Stimulated activated CD4-positive, alpha-beta T cell treated with anti-CD3 and anti-CD28 coated beads, Interleukin-15, amount 100 ng/mL, for 24 hours (primary cell): Measurements from ENCODE around the gene PGD.
"Not testable (repeated sequence)": the region's sequence is repeated elsewhere in the genome, so short reads cannot be mapped to it uniquely, and the experiment has no call there.

Experiments
- DNase-seq: peaks from one replicate; pipeline ENCODE4 v3.0.0-alpha.2; 2020

PGD gene

GRCh38 chr1:10399444-10399941 is 629 bp downstream of the PGD start:
- no peak for DNase-seq

GRCh38 chr1:10400013-10400412 is 1.1 kb downstream of the PGD start:
- DNase-seq = no peak

- no peak for DNase-seq
These were observed 2.4 kb downstream of the PGD start for GRCh38 chr1:10401281-10401680.

GRCh38 chr1:10402729-10403274 is 3.9 kb downstream of the PGD start:
- no peak for DNase-seq

- no peak for DNase-seq
These were observed 8.3 kb downstream of the PGD start for GRCh38 chr1:10407201-10407600.

GRCh38 chr1:10415211-10415930 is 16.5 kb downstream of the PGD start:
- DNase-seq = no peak

- not testable (repeated sequence) for DNase-seq
These were observed 17.1 kb downstream of the PGD start for GRCh38 chr1:10415967-10416366.

GRCh38 chr1:10418741-10419140 is 19.9 kb downstream of the PGD start:
- DNase-seq = not testable (repeated sequence)

- DNase-seq = no peak
These were observed 20.5 kb downstream of the PGD start for GRCh38 chr1:10419351-10419750.

GRCh38 chr1:10421637-10422036 is 22.8 kb downstream of the PGD start:
- DNase-seq = no peak

GRCh38 chr1:10424034-10424433 is 25.2 kb downstream of the PGD start:
- DNase-seq = no peak

- DNase-seq = no peak
These were observed 25.8 kb downstream of the PGD start for GRCh38 chr1:10424651-10425050.

- DNase-seq = not testable (repeated sequence)
These were observed 27.1 kb downstream of the PGD start for GRCh38 chr1:10425826-10426534.

GRCh38 chr1:10426535-10426848 is 27.6 kb downstream of the PGD start:
- DNase-seq = not testable (repeated sequence)

GRCh38 chr1:10428984-10429383 is 30.1 kb downstream of the PGD start:
- DNase-seq = no peak

- peak; percentile 28 for DNase-seq
These were observed 31.0 kb downstream of the PGD start for GRCh38 chr1:10429868-10430215.

- DNase-seq = peak; percentile 96
These were observed 31.6 kb downstream of the PGD start, which contains the start of gene CENPS for GRCh38 chr1:10430216-10431069. CENPS (plus strand) TSS chr1:10430433; CDS start chr1:10430518, 85 bp downstream.

- peak; percentile 32 for DNase-seq
These were observed 32.3 kb downstream of the PGD start for GRCh38 chr1:10431070-10431730.

GRCh38 chr1:10432910-10433700 is 34.2 kb downstream of the PGD start:
- no peak for DNase-seq

- DNase-seq = no peak
These were observed 34.9 kb downstream of the PGD start for GRCh38 chr1:10433790-10434189.

GRCh38 chr1:10434590-10434989 is 35.7 kb downstream of the PGD start:
- no peak for DNase-seq

GRCh38 chr1:10437052-10437451 is 38.2 kb downstream of the PGD start:
- no peak for DNase-seq
